PFSK-1 (cell line): ENCODE measurements around the gene MAIP1.

Source experiments
- FOXP2 ChIP-seq: optimal IDR thresholded peaks from 2 replicates; pipeline ENCODE3; 2011; ENCODE audit warnings: borderline replicate concordance, control low read depth, inconsistent platforms; ENCODE audit not compliant: insufficient read depth; ENCODE audit errors: extremely low read length, extremely low read depth
- POLR2AphosphoS5 ChIP-seq: IDR thresholded peaks from 2 replicates; pipeline ENCODE4 v1.6.1; 2012; ENCODE audit warnings: low read depth, mild to moderate bottlenecking, control low read depth, low read length, moderate library complexity
- SIN3A ChIP-seq: IDR thresholded peaks from 2 replicates; pipeline ENCODE4 v1.6.1; 2012; ENCODE audit warnings: mild to moderate bottlenecking, low read length, moderate library complexity, borderline replicate concordance; ENCODE audit not compliant: insufficient read depth
- TAF1 ChIP-seq: IDR thresholded peaks from 2 replicates; pipeline ENCODE4 v1.6.1; 2012; ENCODE audit warnings: low read length, control low read depth, borderline replicate concordance; ENCODE audit not compliant: insufficient read depth
- TF ChIP-seq, protein P1 (sequence below), 2 experiments: IDR thresholded peaks; 2 replicates each; pipeline versions ENCODE4 v1.6.1 to v1.8.0; 2011 to 2012; ENCODE audit warnings: low read depth in 2 of 2, low read length in 2 of 2, control low read depth in 1 of 2, inconsistent platforms in 1 of 2, mild to moderate bottlenecking in 1 of 2, moderate library complexity in 1 of 2; ENCODE audit not compliant: insufficient read depth in 1 of 2

The MAIP1 gene

DNA sequence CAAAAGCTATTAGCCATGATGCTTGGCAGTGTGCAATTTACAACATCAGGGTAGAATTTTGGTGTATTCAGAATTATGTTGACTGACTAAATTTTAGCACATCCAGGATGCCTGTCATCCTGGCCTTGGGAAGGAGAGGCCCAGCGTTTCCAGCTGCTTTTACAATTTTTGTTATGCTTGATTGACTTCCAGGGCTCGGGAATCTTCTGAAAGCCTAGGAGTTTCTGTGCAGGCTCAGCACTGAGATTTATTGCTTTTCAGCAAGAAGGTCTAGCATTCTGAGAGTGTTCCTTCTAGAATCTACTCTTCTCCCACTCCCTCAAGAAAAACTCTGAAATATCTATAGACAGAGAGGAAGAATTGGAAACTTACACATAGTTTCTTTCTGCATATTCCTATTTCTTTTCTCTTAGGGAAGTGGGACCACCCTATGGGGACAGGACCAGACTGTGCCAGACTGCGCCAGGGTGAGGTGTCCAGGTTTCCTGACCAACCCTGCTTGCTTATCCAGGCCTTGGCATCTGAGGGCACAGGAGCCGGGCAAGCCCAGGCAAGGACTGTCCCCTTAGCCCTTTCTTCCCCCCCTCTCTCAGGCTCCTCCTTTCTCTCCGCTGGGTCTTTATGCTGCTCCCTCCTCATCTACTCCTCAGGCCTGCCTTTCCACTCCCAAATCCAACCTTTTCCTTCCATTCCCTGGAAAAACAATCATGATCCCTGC is 26.9 kb downstream of the MAIP1 start:
- no peak for TF ChIP-seq FOXP2

- TF ChIP-seq, protein P1, sequence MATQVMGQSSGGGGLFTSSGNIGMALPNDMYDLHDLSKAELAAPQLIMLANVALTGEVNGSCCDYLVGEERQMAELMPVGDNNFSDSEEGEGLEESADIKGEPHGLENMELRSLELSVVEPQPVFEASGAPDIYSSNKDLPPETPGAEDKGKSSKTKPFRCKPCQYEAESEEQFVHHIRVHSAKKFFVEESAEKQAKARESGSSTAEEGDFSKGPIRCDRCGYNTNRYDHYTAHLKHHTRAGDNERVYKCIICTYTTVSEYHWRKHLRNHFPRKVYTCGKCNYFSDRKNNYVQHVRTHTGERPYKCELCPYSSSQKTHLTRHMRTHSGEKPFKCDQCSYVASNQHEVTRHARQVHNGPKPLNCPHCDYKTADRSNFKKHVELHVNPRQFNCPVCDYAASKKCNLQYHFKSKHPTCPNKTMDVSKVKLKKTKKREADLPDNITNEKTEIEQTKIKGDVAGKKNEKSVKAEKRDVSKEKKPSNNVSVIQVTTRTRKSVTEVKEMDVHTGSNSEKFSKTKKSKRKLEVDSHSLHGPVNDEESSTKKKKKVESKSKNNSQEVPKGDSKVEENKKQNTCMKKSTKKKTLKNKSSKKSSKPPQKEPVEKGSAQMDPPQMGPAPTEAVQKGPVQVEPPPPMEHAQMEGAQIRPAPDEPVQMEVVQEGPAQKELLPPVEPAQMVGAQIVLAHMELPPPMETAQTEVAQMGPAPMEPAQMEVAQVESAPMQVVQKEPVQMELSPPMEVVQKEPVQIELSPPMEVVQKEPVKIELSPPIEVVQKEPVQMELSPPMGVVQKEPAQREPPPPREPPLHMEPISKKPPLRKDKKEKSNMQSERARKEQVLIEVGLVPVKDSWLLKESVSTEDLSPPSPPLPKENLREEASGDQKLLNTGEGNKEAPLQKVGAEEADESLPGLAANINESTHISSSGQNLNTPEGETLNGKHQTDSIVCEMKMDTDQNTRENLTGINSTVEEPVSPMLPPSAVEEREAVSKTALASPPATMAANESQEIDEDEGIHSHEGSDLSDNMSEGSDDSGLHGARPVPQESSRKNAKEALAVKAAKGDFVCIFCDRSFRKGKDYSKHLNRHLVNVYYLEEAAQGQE (IDR thresholded peaks at IDR 0.05; ENCODE audit: insufficient read depth in 1 of 2, low read depth in 2 of 2, low read length in 2 of 2) = no peak
- TF ChIP-seq FOXP2 = no peak
- no peak for TF ChIP-seq POLR2AphosphoS5
- no peak for TF ChIP-seq TAF1
- no peak for TF ChIP-seq SIN3A
These were observed 28.2 kb downstream of the MAIP1 start for GRCh38 chr2:199983534-199983933.

DNA sequence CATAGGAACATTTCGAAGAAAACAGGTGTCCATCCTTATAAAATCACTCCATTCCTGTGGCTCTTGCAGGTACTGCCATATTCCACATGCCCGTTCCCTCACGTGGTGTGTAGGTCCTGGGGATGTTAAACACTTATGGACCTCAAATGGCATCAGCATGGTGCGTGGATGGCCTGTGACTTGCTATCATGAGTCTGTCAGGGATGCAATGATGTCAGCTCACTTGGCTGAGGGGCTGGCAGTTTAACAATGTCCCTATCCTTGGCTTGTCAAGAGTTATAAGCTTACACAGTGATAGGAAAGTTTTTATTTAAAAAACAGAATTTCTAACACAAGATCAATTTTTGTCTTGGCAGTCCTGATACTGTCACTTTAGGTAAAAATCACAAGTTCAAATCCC is 28.8 kb downstream of the MAIP1 start:
- TF ChIP-seq, protein P1 (IDR thresholded peaks at IDR 0.05; ENCODE audit: insufficient read depth in 1 of 2, low read depth in 2 of 2, low read length in 2 of 2) = no peak
- TF ChIP-seq POLR2AphosphoS5 (no peak), FOXP2 (no peak), SIN3A (no peak), TAF1 (no peak)

DNA sequence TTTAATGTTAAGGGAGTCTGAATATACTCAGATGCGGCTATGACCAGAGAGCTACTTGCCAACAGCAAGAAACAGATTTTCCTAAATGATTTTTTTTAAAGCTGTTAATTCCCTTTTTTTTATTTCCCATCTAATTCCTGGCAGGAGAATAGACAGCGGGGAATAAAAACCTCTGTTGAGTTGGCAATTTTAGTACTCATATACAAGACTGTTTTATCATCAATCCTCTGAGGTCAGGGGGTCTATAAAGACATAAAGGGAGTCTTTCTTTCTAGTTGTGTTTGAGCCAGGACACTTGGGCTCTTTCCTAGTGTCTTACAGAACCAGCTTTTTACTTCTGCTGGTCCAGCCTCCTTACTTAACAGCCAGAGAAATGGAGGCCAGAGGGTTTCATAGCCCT is 29.4 kb downstream of the MAIP1 start:
- TF ChIP-seq, protein P1 (IDR thresholded peaks at IDR 0.05; ENCODE audit: insufficient read depth in 1 of 2, low read depth in 2 of 2, low read length in 2 of 2) = no peak
- TF ChIP-seq FOXP2 (no peak), TAF1 (no peak), POLR2AphosphoS5 (no peak), SIN3A (no peak)

DNA sequence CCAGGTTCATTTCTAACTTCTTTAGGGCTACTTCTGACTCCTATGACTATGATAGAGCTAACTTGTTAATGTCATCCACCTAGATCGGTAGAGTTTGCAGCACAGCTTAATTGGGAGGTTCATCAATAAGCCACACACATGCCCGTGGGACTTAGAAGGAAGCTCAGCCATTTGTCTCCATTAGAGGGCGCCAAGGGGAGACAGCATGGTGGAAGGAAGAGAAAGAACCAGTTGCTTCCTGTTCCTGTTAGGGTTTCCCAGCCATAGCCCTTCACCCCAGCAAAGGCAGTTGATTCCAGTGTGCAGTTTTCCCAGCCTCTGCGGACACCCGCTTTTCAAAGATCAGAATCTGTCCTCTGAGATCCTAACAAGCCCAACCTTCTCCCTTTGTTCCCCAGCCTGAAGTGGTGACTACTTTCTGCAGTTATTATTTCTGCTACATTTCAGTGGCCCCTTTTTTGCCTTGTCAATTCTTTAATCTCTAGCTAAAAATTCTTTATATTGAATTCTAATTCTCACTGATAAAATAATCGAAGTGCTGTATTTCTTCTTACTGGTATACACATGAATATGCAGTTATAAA is 30.3 kb downstream of the MAIP1 start:
- TF ChIP-seq, protein P1 (IDR thresholded peaks at IDR 0.05; ENCODE audit: insufficient read depth in 1 of 2, low read depth in 2 of 2, low read length in 2 of 2) = no peak
- no peak for TF ChIP-seq FOXP2
- no peak for TF ChIP-seq SIN3A
